ENCODE data around the gene CPNE4.

DNA sequence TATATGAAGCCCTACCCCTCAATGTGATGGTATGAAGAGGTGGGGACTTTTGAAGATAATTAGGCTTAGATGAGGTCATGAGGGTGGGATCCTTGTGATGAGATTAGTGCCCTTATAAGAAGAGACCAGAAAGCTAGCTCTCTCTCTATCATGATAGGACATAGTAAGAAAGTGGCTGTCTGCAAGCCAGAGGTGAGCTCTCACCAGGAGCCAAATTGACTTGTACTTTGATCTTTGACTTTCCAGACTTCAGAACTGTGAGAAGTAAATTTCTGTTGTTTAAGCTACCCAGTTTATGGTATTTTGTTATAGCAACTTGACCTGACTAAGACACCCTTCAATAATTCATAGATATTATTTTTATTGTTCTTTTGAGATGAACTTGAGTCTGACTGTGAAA, 502.2 kb downstream of the CPNE4 start:
- TF ChIP-seq, protein P1, sequence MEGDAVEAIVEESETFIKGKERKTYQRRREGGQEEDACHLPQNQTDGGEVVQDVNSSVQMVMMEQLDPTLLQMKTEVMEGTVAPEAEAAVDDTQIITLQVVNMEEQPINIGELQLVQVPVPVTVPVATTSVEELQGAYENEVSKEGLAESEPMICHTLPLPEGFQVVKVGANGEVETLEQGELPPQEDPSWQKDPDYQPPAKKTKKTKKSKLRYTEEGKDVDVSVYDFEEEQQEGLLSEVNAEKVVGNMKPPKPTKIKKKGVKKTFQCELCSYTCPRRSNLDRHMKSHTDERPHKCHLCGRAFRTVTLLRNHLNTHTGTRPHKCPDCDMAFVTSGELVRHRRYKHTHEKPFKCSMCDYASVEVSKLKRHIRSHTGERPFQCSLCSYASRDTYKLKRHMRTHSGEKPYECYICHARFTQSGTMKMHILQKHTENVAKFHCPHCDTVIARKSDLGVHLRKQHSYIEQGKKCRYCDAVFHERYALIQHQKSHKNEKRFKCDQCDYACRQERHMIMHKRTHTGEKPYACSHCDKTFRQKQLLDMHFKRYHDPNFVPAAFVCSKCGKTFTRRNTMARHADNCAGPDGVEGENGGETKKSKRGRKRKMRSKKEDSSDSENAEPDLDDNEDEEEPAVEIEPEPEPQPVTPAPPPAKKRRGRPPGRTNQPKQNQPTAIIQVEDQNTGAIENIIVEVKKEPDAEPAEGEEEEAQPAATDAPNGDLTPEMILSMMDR (IDR thresholded peaks at IDR 0.05) = no peak
- TF ChIP-seq POLR2A (IDR thresholded peaks at IDR 0.05) = no peak
